Activated CD8-positive, alpha-beta memory T cell treated with anti-CD3 and anti-CD28 coated beads, Interleukin-2, amount 50 U/mL, for 4 hours (primary cell): Measurements from ENCODE around the gene NHERF1.

Experiments used
- DNase-seq: peaks from one replicate; pipeline ENCODE4 v3.0.0-alpha.2; 2020

Gene NHERF1

DNA sequence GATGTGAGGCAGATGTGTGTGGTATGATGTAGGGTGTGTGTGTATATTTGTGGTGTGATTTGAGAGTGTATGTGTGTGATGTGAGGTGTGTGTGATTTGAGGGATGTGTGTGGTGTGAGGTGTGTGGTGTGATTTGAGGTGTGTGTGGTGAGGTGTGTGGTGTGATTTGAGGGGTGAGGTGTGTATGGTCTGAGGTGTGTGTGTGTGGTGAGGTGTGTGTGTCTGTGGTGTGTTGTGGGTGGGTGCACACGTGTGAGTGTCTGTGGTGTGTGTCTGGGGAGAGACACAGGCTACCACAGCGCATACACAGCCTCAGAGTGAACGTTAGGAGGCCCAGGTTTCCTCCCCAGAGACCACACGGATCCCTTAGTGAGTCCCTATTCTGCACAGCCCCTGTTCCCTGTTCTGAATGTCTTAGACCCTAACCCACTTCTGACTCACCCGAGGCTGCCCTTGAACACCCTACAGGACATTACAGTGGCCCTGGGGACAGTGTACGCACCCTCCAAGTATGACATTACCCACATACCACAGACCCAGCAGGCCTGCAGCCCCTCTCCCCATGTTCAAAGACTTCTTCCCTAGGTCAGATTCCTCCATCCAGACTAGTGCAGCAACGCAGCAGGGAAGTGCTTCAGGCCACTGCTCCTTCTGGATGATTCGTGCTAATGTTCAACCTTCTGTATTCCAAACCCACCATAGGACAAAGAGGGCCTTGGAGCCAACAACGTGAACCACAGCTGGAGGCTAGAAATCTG lies 14.9 kb upstream of the NHERF1 start:
- no peak for DNase-seq

DNA sequence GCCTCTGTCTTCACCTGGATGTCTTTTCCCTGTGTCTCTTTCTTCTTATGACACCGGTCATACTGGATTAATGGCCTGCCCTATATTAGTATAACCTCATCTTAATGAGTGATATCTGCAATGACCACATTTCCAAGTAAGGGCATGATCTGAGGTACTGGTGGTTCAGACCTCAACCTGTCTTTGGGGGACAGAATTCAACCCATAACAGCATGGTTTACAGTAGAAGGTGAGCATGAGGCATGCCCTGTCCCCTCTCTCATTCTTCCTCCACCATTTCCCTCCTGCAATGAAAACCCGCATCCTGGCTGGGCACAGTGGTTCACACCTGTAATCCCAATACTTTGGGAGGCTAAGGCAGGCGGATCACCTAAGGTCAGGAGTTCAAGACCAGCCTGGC lies 14.2 kb upstream of the NHERF1 start:
- DNase-seq: no peak

DNA sequence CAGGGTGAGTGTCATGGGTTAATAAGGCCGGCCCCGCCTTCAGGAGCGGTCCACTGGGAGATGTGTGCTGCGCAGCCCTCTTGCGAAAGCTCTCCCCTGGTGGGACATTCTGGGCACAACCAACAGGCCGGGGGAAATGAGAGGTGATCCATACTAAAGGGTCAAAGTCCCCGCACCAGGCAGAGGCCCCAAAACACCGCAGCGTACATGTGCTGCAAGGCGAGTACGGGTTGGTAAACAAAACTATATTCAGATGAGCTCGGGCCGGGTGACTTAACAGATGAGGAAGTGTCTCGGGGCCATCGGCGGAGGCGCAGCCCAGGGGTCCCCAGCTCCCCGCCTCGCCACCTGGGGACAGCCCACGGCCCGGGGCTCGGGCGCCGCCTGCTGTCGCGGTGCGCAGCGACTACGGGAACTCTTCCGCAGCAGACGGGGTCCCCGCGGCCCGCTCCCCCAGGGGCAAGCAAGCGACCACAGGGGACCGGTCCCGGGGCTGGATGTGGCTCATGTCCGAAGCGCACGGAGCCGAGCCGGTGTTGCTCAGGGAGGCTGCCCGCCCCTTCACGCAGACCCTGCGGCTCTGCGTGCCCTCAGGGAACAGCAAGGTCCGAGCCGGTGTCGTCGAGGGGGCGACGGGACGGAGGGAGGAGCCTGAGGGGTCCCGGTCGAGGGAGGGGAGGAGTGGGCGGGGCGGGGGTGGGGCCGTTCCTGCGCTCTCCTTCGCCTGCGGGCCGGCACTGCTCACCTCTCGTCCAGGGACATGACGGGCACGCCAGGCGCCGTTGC lies 11.7 kb upstream of the NHERF1 start, which contains the start of gene RAB37:
Gene RAB37, plus strand, starts transcription at position 744 of the 786 bp plus-strand sequence. Its CDS starts 17 bp downstream, at position 761.
- DNase-seq: peak; percentile 59

DNA sequence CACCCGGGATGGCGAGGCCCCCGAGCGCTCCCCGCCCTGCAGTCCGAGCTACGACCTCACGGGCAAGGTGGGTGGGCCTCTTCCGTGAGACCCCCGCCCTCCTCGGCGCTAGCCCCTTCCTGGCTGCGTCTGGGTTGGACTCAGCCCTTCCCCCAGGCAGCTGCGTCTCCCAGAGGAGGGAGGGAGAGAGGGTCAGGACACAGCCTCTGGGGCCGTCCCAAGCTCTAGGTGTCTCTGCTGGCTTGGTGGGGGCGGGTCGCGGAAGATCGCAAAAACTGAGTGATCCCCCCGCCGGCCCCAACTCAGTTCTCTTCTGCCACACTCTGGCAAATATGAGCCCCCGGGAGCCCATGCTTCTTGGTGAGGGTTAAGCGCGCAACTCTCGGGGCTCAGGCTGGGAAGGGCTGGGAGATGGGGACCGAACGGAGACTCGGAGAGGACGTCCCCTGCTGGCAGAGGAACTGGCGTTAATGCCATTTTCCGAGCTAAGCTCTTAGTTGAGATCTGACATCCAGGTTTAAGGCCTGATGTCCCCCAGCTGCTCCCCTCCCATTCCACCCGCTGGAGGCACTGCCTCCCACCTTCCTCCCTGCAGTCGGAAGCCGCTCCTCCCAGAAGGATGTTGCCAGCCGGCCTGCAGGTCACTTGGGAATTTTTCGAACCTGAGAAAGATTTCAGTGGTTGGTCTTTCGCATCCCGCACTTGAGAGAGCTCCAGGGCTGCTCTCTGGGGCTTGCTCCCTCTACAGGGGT lies 11.0 kb upstream of the NHERF1 start:
- DNase-seq: peak; percentile 52

DNA sequence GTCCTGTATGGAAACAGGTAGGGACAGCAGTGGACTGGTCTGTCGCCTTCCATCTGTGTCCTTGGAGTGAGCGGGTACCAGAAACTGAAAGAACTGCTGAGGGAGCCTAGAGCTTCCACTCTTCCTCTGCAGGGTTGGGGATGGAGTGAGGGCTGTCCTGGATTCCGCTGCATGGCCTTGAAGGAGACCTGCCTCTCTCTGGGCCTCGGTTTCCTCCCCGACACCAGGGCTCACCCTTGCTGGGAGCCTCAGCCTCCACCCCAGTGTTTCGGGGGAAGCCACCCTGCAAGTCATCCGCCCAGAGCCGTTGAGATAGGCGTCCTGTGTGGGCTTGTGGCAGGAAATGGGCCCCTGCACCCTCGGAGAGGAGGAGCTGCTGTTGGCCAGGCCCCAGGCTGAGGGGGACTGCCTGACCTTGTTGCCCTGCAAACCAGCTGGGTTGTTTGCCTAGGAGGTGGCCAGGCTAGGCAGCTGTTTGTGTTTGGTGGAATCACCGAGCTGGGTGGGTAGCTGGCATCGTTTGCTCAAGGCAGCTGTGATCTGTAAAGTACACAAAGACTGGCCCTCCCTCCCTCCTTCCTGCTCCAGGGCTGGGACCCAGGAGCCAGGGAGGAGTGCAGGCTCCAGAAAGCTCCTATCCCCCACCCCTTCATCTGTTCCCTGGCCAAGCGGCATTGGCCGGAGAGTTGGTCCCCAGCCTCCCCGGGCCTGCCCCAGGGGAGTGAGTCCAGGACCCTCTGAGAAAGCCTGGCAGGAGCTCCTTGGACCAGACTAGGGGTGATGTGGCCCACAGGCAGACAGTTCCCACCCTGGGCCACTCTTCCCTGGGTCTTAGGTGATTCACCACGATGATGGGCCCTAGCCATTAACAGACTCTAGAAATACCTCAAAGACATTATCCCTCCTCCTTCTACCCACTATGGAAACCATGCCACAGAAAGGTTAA lies 10.1 kb upstream of the NHERF1 start:
- peak; percentile 72 for DNase-seq

DNA sequence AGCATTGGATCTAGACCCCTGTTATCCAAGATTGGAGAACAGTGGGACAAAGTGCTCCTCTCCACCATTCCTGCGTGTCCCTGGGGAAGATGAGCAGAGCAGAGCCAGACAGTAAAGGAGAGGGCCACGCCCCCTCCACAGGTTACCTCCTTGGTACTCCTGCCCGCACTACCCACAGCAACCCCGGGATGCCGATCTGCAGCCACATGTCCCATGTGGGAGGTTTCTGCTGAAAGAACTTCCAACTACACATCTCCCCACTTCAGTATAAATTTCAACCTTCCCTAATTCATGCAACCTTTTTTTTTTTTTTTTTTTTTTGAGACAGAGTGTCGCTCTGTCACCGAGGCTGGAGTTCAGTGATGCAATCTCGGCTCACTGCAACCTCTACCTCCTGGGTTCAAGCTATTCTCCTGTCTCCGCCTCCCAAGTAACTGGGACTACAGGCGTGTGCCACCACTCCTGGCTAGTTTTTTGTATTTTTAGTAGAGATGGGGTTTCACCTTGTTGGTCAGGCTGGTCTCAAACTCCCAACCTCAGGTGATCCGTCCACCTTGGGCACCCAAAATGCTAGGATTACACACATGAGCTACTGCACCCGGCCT lies 9.1 kb upstream of the NHERF1 start:
- no peak for DNase-seq

DNA sequence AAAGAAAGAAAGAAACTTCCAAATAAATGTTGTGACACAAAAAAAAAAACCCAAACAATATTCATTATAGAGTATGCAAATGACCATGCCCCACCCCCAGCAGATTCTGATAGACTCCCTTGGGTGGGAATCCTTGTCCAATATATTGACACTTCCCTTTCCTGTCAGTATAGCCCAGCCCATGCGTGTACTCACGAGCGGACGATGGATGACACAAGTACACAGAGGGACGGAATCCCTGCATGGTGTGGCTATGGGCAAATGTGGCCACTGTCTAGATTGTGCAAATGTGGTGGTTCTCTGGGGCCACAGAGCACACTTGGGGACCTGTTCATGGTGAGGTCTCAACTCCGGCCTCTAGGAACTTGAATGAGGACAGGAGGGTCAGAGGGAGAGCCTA lies 8.3 kb upstream of the NHERF1 start:
- no peak for DNase-seq

DNA sequence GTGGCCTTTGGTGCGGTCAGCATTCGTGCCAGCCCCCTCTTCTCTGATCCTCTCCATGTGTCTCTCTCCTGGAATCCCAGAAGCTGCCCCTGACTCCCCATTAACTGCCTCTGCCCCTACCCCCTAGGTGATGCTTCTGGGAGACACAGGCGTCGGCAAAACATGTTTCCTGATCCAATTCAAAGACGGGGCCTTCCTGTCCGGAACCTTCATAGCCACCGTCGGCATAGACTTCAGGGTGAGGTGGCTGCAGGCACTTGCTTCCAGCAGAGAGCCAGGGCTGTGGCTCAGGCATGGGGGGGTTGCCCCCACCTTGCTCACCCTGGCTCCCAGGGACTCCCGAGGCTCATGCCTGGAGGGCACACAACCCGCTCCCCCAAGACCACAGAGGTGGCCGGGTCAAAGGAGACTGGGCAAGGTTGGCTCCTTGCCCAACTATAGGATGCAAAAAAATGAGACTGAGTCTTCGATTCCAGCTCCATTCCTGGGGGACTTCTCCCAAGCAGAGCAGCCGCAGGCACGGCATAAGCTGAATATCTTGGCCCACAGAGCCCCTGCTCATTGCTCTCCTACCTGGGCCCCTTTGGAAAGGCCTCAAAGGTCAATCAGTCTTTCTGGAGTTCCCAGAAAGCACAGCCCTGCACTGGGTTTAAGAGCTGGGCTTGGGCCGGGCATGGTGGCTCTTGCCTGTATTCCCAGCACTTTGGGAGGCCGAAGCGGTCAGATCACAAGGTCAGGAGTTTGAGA lies 7.6 kb upstream of the NHERF1 start:
- DNase-seq: no peak

DNA sequence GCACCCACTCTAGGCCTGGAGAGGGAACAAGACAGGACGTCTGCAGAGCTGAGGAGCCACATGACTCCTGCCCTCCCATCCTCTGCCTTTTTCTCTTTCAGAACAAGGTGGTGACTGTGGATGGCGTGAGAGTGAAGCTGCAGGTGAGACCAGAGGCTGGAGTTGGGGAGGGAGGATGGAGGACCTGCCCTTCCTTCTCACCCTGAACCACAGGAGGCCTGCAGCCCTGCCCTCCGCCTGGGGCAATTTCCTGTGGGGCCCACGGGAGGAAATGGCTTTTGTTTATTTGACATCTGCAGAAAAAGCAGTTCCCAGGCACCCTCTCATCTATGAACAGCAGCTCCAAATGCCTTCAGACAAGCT lies 6.3 kb upstream of the NHERF1 start:
- DNase-seq: no peak

DNA sequence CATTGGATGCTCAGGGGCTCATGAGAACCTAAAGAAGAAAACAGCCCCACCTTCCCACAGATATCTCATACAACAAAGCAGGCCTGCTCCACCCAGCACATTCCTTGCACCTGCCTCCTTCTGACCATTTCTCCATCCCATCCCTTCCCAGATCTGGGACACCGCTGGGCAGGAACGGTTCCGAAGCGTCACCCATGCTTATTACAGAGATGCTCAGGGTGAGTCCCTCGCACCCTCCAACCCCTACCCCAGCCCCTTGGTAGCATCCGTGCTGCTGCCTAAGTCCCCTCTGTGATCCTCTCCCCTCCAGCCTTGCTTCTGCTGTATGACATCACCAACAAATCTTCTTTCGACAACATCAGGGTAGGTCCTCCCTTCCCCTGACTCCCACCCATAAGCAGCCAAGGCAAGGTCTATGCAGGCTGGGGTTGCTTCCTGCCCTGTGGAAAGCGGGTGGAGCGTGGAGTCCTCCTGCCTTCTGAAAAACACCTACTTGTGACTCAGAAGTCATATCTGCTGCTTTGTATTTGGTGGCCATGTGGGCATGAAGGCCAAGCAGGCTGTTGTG lies 5.4 kb upstream of the NHERF1 start:
- DNase-seq: no peak

DNA sequence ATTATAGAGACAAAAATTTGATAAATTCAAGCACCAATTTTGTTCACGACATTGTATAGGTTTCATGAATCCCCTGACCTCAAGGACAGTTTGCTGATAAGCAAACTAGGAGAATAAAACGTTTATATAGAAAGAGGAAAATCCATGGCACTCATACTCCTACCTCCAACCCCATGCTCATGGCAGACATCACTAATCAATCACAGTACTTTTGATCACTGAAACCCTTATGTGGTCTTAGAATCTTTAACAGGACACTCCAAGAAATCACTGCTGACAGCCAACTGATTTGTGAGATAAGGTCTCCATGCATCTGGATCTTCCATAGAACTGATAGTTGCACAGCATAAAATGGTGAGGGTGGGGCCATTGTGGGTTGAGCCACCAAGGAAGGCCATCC lies 4.7 kb upstream of the NHERF1 start:
- no peak for DNase-seq

DNA sequence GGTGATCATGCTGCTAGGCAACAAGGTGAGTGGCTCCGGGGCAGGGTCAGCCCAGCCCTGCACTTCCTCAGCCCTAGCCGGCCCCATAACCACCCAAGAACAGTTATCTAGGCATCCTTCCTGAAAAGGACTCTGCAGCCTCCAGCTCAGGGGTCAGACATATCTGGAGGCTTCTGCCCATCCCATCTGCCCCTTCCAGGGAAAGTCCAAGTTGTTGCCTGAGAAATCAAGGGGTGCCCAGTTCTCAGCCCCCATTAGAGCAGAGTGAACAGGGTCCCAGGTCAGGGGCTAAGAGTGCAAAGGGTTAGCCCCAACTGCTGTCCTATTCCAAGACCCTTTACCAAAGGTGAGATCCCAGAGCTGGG lies 4.1 kb upstream of the NHERF1 start:
- DNase-seq: no peak

DNA sequence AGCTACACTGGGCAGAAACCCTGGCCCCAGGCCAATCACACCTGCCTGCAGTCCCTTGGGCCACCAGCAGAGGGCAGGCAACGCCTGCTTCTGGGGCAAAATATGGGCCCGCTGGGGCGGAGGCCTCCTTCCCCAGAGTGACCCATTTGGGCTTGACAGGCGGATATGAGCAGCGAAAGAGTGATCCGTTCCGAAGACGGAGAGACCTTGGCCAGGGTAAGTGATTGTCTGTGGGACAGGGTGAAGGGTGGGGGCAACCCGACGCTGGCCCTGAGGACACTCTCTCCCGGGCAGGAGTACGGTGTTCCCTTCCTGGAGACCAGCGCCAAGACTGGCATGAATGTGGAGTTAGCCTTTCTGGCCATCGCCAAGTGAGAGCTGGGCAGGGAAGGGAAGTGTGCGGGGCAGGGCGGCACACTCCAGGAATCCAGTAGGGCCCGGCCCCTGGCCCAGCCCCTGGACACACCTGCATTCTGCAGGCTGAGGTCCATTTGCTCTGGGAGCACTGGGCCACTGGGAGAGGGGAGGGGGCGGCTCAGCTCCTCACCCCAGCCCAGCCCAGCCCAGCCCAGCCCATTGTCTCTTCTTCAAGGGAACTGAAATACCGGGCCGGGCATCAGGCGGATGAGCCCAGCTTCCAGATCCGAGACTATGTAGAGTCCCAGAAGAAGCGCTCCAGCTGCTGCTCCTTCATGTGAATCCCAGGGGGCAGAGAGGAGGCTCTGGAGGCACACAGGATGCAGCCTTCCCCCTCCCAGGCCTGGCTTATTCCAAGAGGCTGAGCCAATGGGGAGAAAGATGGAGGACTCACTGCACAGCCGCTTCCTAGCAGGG lies 3.5 kb upstream of the NHERF1 start:
- DNase-seq: peak; percentile 85

DNA sequence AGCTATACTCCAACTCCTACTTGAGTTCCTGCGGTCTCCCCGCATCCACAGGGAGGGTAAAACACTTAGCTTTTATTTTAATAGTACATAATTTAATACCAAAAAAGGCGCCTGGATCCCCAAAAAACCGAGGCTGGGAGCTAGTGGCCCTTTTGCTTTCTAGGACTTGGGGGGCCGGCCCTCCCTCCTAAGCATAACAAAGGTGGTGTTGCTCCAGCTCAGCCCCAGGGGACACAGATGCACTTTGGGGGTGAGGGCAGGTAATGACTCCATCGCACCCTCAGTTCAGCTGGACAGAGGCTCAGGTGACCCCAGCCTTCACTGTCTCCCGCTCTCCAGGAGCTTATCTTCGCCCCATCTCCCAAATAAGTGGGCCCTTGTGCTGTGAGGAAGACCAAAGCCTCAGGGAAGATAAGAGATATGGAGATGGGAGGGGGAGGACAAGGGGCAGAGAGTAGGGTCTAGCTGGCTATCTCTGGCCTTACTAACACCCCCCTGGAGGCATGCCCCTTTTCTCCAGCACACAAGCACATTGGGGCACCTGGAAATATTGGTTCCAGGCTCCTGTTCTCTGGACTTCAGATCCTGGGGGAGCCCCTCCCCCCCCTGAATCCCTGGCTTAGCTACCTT lies 2.8 kb upstream of the NHERF1 start:
- DNase-seq: no peak

DNA sequence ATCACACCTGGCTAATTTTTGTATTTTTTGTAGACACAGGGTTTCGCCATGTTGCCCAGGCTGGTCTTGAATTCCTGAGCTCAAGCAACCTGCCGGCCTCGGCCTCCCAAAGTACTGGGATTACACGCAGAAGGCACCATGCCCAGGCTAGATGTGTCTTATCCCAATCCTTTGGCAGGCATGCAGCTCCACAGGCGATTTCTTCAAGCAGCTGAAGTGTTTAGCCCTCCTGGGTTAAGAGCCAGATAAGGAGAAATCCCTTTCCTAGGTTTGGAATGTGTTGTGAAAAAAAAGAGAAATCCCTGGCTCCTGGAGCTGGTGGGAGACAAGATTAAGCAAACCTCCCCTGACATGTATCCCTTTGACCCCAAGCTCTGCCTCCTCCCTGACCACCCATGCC lies 2.1 kb upstream of the NHERF1 start:
- DNase-seq: no peak

DNA sequence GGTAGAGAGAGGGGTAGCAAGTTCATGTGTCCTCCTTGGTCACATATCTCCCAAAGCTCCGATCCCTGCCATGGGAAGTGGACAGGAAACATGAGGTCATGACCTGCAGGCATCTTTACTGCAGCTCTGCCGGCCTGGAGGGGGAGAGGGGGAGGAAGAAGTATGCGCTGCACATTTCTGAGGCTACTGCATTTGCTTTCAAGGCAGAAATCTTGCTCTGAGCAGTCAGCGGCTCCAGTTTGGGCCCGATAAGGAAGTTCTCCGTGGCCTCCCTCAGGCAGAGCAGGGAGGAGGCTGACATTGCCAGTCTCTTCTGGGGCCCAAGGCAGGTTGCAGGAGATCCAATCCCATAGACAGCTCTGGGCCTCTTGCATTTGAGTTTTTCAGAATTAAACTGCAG lies 1.5 kb upstream of the NHERF1 start:
- DNase-seq: no peak

DNA sequence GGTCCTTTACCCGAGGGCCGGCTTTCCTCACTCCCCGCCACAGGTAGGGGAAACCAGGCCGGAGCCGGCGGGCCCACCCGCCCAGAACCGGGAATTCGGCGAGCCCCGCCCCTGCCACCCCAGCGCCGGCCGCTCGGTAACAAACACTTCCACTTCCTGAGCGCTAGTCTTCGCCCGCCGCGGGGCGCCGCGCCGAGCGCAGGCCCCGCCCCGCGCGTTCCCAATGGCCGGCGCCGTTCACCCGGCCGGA lies 224 bp upstream of the NHERF1 start:
- no peak for DNase-seq

DNA sequence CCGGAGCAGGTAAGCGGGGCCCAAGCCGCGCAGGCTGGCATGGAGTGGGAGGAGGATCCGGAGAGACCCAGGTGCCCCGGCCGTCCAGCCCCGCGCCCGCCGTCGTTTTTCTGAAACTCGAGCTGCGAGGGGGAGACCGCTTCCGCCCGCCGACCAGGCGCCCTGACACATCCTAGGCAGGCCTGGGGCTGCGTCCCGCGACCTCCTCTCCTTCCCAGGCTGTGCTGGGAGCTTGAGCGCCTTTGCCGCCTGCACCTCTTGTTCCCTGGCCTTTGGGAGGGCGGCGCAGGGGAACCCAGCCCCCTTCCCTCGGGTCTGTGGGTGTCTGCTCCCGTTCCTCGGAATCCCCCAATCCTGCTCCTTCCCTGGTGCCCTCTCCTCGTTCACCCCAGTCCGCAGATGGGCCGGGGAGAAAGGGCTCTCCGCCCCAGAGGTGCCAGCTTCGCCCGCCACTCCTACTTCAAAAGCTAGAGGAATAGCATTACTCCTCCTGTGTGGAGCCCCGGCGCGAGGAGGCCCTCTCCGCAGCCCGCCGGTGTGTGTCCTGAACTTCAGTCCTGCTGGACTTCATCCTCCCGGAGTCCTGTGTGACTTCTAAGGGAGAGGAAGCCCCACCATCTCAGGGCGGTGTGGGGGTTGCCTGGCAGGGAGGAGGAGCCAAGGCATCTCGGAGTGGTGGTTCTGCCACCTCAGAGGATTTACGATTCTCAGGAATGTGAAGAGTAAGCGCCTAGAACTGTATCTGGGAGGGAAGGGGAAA lies 1.0 kb downstream of the NHERF1 start:
- peak; percentile 51 for DNase-seq

DNA sequence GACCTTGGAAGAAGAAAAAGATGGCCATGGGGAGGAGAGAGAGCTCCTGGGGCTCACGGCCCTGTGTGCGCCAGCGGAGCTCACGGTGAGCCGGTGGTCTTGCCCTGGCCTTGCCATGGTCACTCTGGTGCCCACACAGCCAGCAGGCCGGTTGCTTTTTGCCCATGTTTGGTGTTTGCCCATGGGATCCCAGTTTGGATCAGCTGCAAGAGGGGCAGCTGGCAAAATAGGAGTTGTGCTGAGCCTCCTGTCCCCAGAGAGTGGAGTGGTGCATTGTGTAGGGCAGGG lies 1.6 kb downstream of the NHERF1 start:
- DNase-seq: no peak
